Measurements from ENCODE around the gene AZIN2. TPM values are rescaled to one million over a fixed set of nuclear protein-coding genes. Genes with fewer than 3 reads are reported as not detected.

The AZIN2 gene
- total and polyA plus RNA-seq, 10 of the 15 experiments (the other 5 are each of a cell fraction or from before 2014, with no cell fraction given), result 0.02 to 0.85 (median 0.23) TPM

- RAD21 ChIA-PET (ENCODE audit: unreplicated experiment), result no interaction called here
- Histone ChIP-seq H3K36me3 (ENCODE audit: control insufficient read depth in 2 of 2, insufficient read depth in 2 of 2, low read length in 1 of 2) (no peaks in the 10 kb centered on the region; a peak in 1 of 4 replicates), H3K79me2 (ENCODE audit: control insufficient read depth, insufficient read depth, low read length) (no peaks in the 10 kb centered on the region), H3K9ac (ENCODE audit: control insufficient read depth, insufficient read depth, low read length) (no peak overlapping the region), H3K27ac (ENCODE audit: control insufficient read depth, insufficient read depth) (no peak overlapping the region), H3K9me3 (replicated peaks; ENCODE audit: control insufficient read depth, insufficient read depth, low read length) (no peaks in the 10 kb centered on the region), H2AFZ (ENCODE audit: control insufficient read depth, low read depth, low read length) (no peak overlapping the region), H3K4me3 (no peak overlapping the region), H3K4me2 (ENCODE audit: control insufficient read depth, insufficient read depth) (no peak overlapping the region), H4K20me1 (ENCODE audit: control insufficient read depth, insufficient read depth) (no peaks in the 10 kb centered on the region), H3K4me1 (ENCODE audit: control insufficient read depth, insufficient read depth, low read length) (no peaks in the 10 kb centered on the region), H3K27me3 (replicated peaks in 1 of 2; ENCODE audit: control insufficient read depth in 2 of 2, insufficient read depth in 2 of 2, low read length in 1 of 2) (no peaks in the 10 kb centered on the region)
- CTCF ChIA-PET, result interaction anchor here (1.2 kb wide), 1 partner anchor 52 kb away, joined by 3 read pairs; no protein-coding TSS in a partner anchor
- BruUV-seq (replicated peaks), result no TSS peak
- DNase-seq (ENCODE audit: low read depth, low spot score) (no peak), FAIRE-seq (no peak), ATAC-seq (no peak)
- SMC1A ChIA-PET (ENCODE audit: uncharacterized antibody, unreplicated experiment), result no interaction called here
- POLR2A ChIA-PET, result no interaction called here
- intact Hi-C loops (cut with micrococcal nuclease; ENCODE audit: unreplicated experiment), result no loop called here
- 59% methylated on average over 3 of the region's 3 CpGs for WGBS (ENCODE audit: insufficient coverage, insufficient replicate concordance, low lambda C conversion rate, missing lambda C conversion rate)
- in situ Hi-C loops (cut with MboI), result no loop called here
- TF ChIP-seq CTCF (IDR thresholded peaks at IDR 0.05 in 2 of 3, conservative IDR thresholded peaks at IDR 0.05 in 1 of 3; ENCODE audit: control insufficient read depth in 2 of 3, extremely low read depth in 1 of 3, insufficient read depth in 1 of 3, low read depth in 3 of 3, low read length in 3 of 3), result no peak
- no peak for TF ChIP-seq PKNOX1 (IDR thresholded peaks at IDR 0.05)
- TF ChIP-seq EP300 (IDR thresholded peaks at IDR 0.05; ENCODE audit: borderline replicate concordance in 1 of 2, control insufficient read depth in 1 of 2, low read depth in 2 of 2, low read length in 2 of 2), result no peak
- TF ChIP-seq ZZZ3 (IDR thresholded peaks at IDR 0.05; ENCODE audit: control insufficient read depth, insufficient read length, low read depth), result no peak
- no peak for TF ChIP-seq BCLAF1 (IDR thresholded peaks at IDR 0.05)
- no peak for TF ChIP-seq STAT3 (IDR thresholded peaks at IDR 0.05; ENCODE audit: low read depth, low read length)
- no peak for TF ChIP-seq SKIL (IDR thresholded peaks at IDR 0.05; ENCODE audit: low read depth, poor library complexity, severe bottlenecking)
- TF ChIP-seq RAD51 (IDR thresholded peaks at IDR 0.05), result no peak
- TF ChIP-seq NFXL1 (IDR thresholded peaks at IDR 0.05; ENCODE audit: borderline replicate concordance), result no peak
- TF ChIP-seq ZNF622 (IDR thresholded peaks at IDR 0.05), result no peak
- TF ChIP-seq E4F1 (IDR thresholded peaks at IDR 0.05; ENCODE audit: borderline replicate concordance, partially characterized antibody), result no peak
- no peak for TF ChIP-seq MYC (IDR thresholded peaks at IDR 0.05; ENCODE audit: insufficient read depth, insufficient read length, insufficient replicate concordance, low read length, severe bottlenecking)
Measured at GRCh38 chr1:33148615-33149014, 67.7 kb downstream of the AZIN2 start.
